Activated naive CD4-positive, alpha-beta T cell treated with anti-CD3 and anti-CD28 coated beads for 36 hours (primary cell): ENCODE data around the gene RPS16. TPM values are rescaled to one million over a fixed set of nuclear protein-coding genes. Genes with fewer than 3 reads are reported as not detected.

Experiments
- CTCF ChIA-PET: fragments of 350-600 bp; sonication (Branson Sonifier 250); formaldehyde crosslinking; loops from one replicate; lab custom pipeline; 2021; ENCODE audit warnings: antibody characterized with exemption; lab: Charles Lee
- DNase-seq: peaks from one replicate; pipeline ENCODE4 v3.0.0-alpha.2; 2020
- H3K27ac Mint-ChIP-seq: one replicate; pipeline ENCODE4 v1.8.0; 2021; ENCODE audit warnings: mild to moderate bottlenecking, mixed read lengths
- H3K27me3 Mint-ChIP-seq: one replicate; pipeline ENCODE4 v1.8.0; 2021; ENCODE audit warnings: low read depth, mixed read lengths
- H3K36me3 Mint-ChIP-seq: one replicate; pipeline ENCODE4 v1.8.0; 2021; ENCODE audit warnings: low read depth, mixed read lengths
- H3K4me1 Mint-ChIP-seq: one replicate; pipeline ENCODE4 v1.8.0; 2021; ENCODE audit warnings: low read depth, mixed read lengths
- H3K4me3 Mint-ChIP-seq: one replicate; pipeline ENCODE4 v1.8.0; 2021; ENCODE audit warnings: mild to moderate bottlenecking, moderate library complexity, mixed read lengths
- H3K9me3 Mint-ChIP-seq: one replicate; pipeline ENCODE4 v1.8.0; 2021; ENCODE audit warnings: mixed read lengths
- intact Hi-C: fragments of 100-400 bp; cut with micrococcal nuclease; formaldehyde crosslinking; loops from one replicate; pipeline ENCODE4 v1.15.1; 2023
- total RNA-seq, 2 experiments: library from RNA; stranded (reverse); gene quantifications; one replicate each; pipeline ENCODE4 v1.2.3, GENCODE V29; 2021

RPS16 gene
- total RNA-seq, 2 experiments from 2014 or later: 4,195 to 4,327 TPM

GRCh38 chr19:39402346-39403300 is 33.1 kb downstream of the RPS16 start:
- peak; percentile 94 for DNase-seq
- CTCF ChIA-PET: interaction anchor here (4.7 kb wide), 1 partner anchor 9 kb away, joined by 45 read pairs; the partner anchor contains the start of gene PLEKHG2
- Mint-ChIP-seq H3K27me3 (no peaks in the 10 kb centered on the region), H3K4me3 (peak overlapping the region; percentile 84), H3K9me3 (no peaks in the 10 kb centered on the region), H3K4me1 (peaks cover 69% of the 10 kb centered on the region), H3K36me3 (peaks cover 17% of the 10 kb centered on the region), H3K27ac (peak overlapping the region; percentile 93)
- intact Hi-C loops: loop anchor here (1.0 to 10.0 kb wide), 4 partner anchors 10 to 1212 kb away; partner anchors contain the start of genes MED29, PAF1, PLEKHG2 and SERTAD1

GRCh38 chr19:39401549-39402345 is 34.0 kb downstream of the RPS16 start:
- Mint-ChIP-seq H3K27ac (peak overlapping the region; percentile 93), H3K27me3 (no peaks in the 10 kb centered on the region), H3K4me1 (peaks cover 75% of the 10 kb centered on the region), H3K36me3 (peaks cover 8% of the 10 kb centered on the region), H3K9me3 (no peaks in the 10 kb centered on the region), H3K4me3 (peak overlapping the region; percentile 84)
- intact Hi-C loops: loop anchor here (1.0 to 10.0 kb wide), 4 partner anchors 10 to 1213 kb away; partner anchors contain the start of genes MED29, PAF1, PLEKHG2 and SERTAD1
- CTCF ChIA-PET: interaction anchor here (1.3 to 4.7 kb wide), 3 partner anchors 10 to 131 kb away, joined by 6 to 45 read pairs (median 7); partner anchors contain the start of genes EID2B, MED29 and PLEKHG2
- peak; percentile 86 for DNase-seq

- Mint-ChIP-seq H3K36me3 (peaks cover 6% of the 10 kb centered on the region), H3K4me3 (peak overlapping the region; percentile 84), H3K9me3 (no peaks in the 10 kb centered on the region), H3K4me1 (peaks cover 73% of the 10 kb centered on the region), H3K27ac (peak overlapping the region; percentile 93), H3K27me3 (no peaks in the 10 kb centered on the region)
- DNase-seq: no peak
- intact Hi-C loops: loop anchor here (5.0 to 10.0 kb wide), 2 partner anchors 1026 to 1214 kb away; partner anchors contain the start of gene SERTAD1
- CTCF ChIA-PET: interaction anchor here (1.3 to 4.7 kb wide), 3 partner anchors 10 to 132 kb away, joined by 6 to 45 read pairs (median 7); partner anchors contain the start of genes EID2B, MED29 and PLEKHG2
Observed at GRCh38 chr19:39401070-39401548, 34.6 kb downstream of the RPS16 start.

GRCh38 chr19:39400061-39400460 is 35.7 kb downstream of the RPS16 start:
- DNase-seq: no peak
- CTCF ChIA-PET: interaction anchor here (2.0 to 4.7 kb wide), 2 partner anchors 8 to 12 kb away, joined by 7 to 45 read pairs; partner anchors contain the start of genes MED29 and PLEKHG2
- Mint-ChIP-seq H3K4me3 (no peak overlapping the region), H3K27ac (no peak overlapping the region), H3K9me3 (no peaks in the 10 kb centered on the region), H3K27me3 (no peaks in the 10 kb centered on the region), H3K4me1 (peaks cover 67% of the 10 kb centered on the region), H3K36me3 (peaks cover 12% of the 10 kb centered on the region)
- intact Hi-C loops: loop anchor here (5.0 to 10.0 kb wide), 2 partner anchors 1027 to 1215 kb away; partner anchors contain the start of gene SERTAD1

- intact Hi-C loops: loop anchor here (5.0 to 10.0 kb wide), 2 partner anchors 1028 to 1215 kb away; partner anchors contain the start of gene SERTAD1
- CTCF ChIA-PET: interaction anchor here (2.0 to 4.7 kb wide), 2 partner anchors 8 to 12 kb away, joined by 7 to 45 read pairs; partner anchors contain the start of genes MED29 and PLEKHG2
- Mint-ChIP-seq H3K27me3 (no peaks in the 10 kb centered on the region), H3K4me1 (peaks cover 64% of the 10 kb centered on the region), H3K27ac (peak overlapping the region; percentile 39), H3K4me3 (no peak overlapping the region), H3K9me3 (no peaks in the 10 kb centered on the region), H3K36me3 (peaks cover 13% of the 10 kb centered on the region)
- no peak for DNase-seq
Observed at GRCh38 chr19:39399668-39400050, 36.1 kb downstream of the RPS16 start.

GRCh38 chr19:39398297-39398864 is 37.4 kb downstream of the RPS16 start:
- DNase-seq: peak; percentile 81
- Mint-ChIP-seq H3K27me3 (no peaks in the 10 kb centered on the region), H3K4me1 (peaks cover 62% of the 10 kb centered on the region), H3K27ac (peak overlapping the region; percentile 91), H3K4me3 (peak overlapping the region; percentile 34), H3K36me3 (peaks cover 18% of the 10 kb centered on the region), H3K9me3 (no peaks in the 10 kb centered on the region)
- CTCF ChIA-PET: interaction anchor here (0.8 to 3.6 kb wide), 8 partner anchors 10 to 134 kb away, joined by 3 to 97 read pairs (median 4); partner anchors contain the start of genes EID2B, GMFG, PLEKHG2 and RPS16
- intact Hi-C loops: loop anchor here (1.0 kb wide), 2 partner anchors 32 to 186 kb away; no protein-coding TSS in a partner anchor

GRCh38 chr19:39397360-39398296 is 38.1 kb downstream of the RPS16 start:
- intact Hi-C loops: loop anchor here (1.0 to 2.0 kb wide), 4 partner anchors 15 to 185 kb away; partner anchors contain the start of genes EID2B and PLEKHG2
- peaks cover 18% of the 10 kb centered on the region for H3K36me3 Mint-ChIP-seq
- H3K9me3 Mint-ChIP-seq: no peaks in the 10 kb centered on the region
- DNase-seq: peak; percentile 96
- peaks cover 63% of the 10 kb centered on the region for H3K4me1 Mint-ChIP-seq
- H3K27ac Mint-ChIP-seq: peak overlapping the region; percentile 91
- H3K27me3 Mint-ChIP-seq: no peaks in the 10 kb centered on the region
- CTCF ChIA-PET: interaction anchor here (0.8 to 3.6 kb wide), 8 partner anchors 10 to 135 kb away, joined by 3 to 97 read pairs (median 4); partner anchors contain the start of genes EID2B, GMFG, PLEKHG2 and RPS16
- peak overlapping the region; percentile 34 for H3K4me3 Mint-ChIP-seq

- CTCF ChIA-PET: interaction anchor here (0.6 to 2.2 kb wide), 7 partner anchors 8 to 48 kb away, joined by 3 to 11 read pairs (median 3); partner anchors contain the start of gene SAMD4B
- H3K36me3 Mint-ChIP-seq: peaks cover 20% of the 10 kb centered on the region
- peak within 1 kb of the TSS; percentile 98 for H3K4me3 Mint-ChIP-seq
- no peaks in the 10 kb centered on the region for H3K27me3 Mint-ChIP-seq
- H3K27ac Mint-ChIP-seq: peak within 1 kb of the TSS; percentile 98
- intact Hi-C loops: loop anchor here (1.0 kb wide), 6 partner anchors 11 to 89 kb away; partner anchors contain the start of genes PLEKHG2 and TIMM50
- DNase-seq: peak; percentile 98
- H3K9me3 Mint-ChIP-seq: no peaks in the 10 kb centered on the region
- H3K4me1 Mint-ChIP-seq: peaks cover 41% of the 10 kb centered on the region
Observed at GRCh38 chr19:39390751-39391437, 44.9 kb downstream of the RPS16 start, which contains the start of the genes MED29 and PAF1. Gene MED29 (plus strand): TSS chr19:39391378. CDS start chr19:39391423, 45 bp downstream. Gene PAF1 (minus strand): TSS chr19:39391106. CDS start chr19:39390864, 242 bp downstream.

- no peaks in the 10 kb centered on the region for H3K9me3 Mint-ChIP-seq
- H3K4me1 Mint-ChIP-seq: peaks cover 41% of the 10 kb centered on the region
- CTCF ChIA-PET: interaction anchor here (1.8 to 2.2 kb wide), 2 partner anchors 21 to 24 kb away, joined by 3 to 11 read pairs; no protein-coding TSS in a partner anchor
- intact Hi-C loops: no loop called here
- H3K36me3 Mint-ChIP-seq: peaks cover 21% of the 10 kb centered on the region
- peak overlapping the region; percentile 98 for H3K27ac Mint-ChIP-seq
- DNase-seq: peak; percentile 84
- peak overlapping the region; percentile 98 for H3K4me3 Mint-ChIP-seq
- no peaks in the 10 kb centered on the region for H3K27me3 Mint-ChIP-seq
Observed at GRCh38 chr19:39390451-39390750, 45.3 kb downstream of the RPS16 start.
